Stimulated activated CD8-positive, alpha-beta memory T cell treated with anti-CD3 and anti-CD28 coated beads, Interleukin-7, amount 100 ng/mL, for 24 hours (primary cell): ENCODE data around the gene DAGLA.

ENCODE experiments used
- DNase-seq: peaks from one replicate; pipeline ENCODE4 v3.0.0-alpha.2; 2020; ENCODE audit warnings: low read depth

Gene DAGLA

GRCh38 chr11:61778920-61779650, 98.9 kb downstream of the DAGLA start:
- DNase-seq, result no peak

- no peak for DNase-seq
Observed at GRCh38 chr11:61779666-61780525, 99.7 kb downstream of the DAGLA start.

- no peak for DNase-seq
Observed at GRCh38 chr11:61780581-61781162, 100.5 kb downstream of the DAGLA start.

GRCh38 chr11:61781585-61781984, 101.4 kb downstream of the DAGLA start:
- DNase-seq, result no peak

GRCh38 chr11:61782299-61782698, 102.1 kb downstream of the DAGLA start:
- no peak for DNase-seq

GRCh38 chr11:61782841-61783240, 102.7 kb downstream of the DAGLA start:
- DNase-seq, result no peak

- DNase-seq, result no peak
Observed at GRCh38 chr11:61783717-61784505, 103.7 kb downstream of the DAGLA start.

GRCh38 chr11:61784506-61784805, 104.3 kb downstream of the DAGLA start:
- no peak for DNase-seq

GRCh38 chr11:61785837-61786402, 105.7 kb downstream of the DAGLA start:
- DNase-seq, result no peak

- no peak for DNase-seq
Observed at GRCh38 chr11:61787928-61788491, 107.8 kb downstream of the DAGLA start.

GRCh38 chr11:61791737-61792309, 111.6 kb downstream of the DAGLA start:
- DNase-seq, result no peak

- peak; percentile 75 for DNase-seq
Observed at GRCh38 chr11:61792310-61793082, 112.3 kb downstream of the DAGLA start, which contains the start of the genes FEN1 and TMEM258. Gene FEN1, plus strand, starts transcription at chr11:61792911. Its CDS starts 2,451 bp downstream, at chr11:61795362. Gene TMEM258, minus strand, starts transcription at chr11:61792599. Its CDS starts 41 bp downstream, at chr11:61792558.

GRCh38 chr11:61793083-61793828, 113.1 kb downstream of the DAGLA start:
- no peak for DNase-seq

GRCh38 chr11:61793829-61794204, 113.6 kb downstream of the DAGLA start:
- no peak for DNase-seq

- DNase-seq, result no peak
Observed at GRCh38 chr11:61794579-61794978, 114.4 kb downstream of the DAGLA start.

GRCh38 chr11:61795459-61795858, 115.3 kb downstream of the DAGLA start:
- DNase-seq, result no peak

GRCh38 chr11:61795876-61796526, 115.8 kb downstream of the DAGLA start:
- no peak for DNase-seq
